ENCODE results near the gene PCBP3. TPM values are rescaled to one million over a fixed set of nuclear protein-coding genes. Genes with fewer than 3 reads are reported as not detected.
"Not testable (repeated sequence)": the region's sequence is repeated elsewhere in the genome, so short reads cannot be mapped to it uniquely, and the experiment has no call there.

PCBP3 gene
- total RNA-seq, 2 donors from 2014 or later, result 0.77 to 17.2 TPM

- H3K27me3 ChIP-seq (replicated peaks; ENCODE audit: insufficient read depth), result no peaks in the 10 kb centered on the region
- no peak for TF ChIP-seq CTCF (IDR thresholded peaks at IDR 0.05)
- TF ChIP-seq POLR2AphosphoS5 (IDR thresholded peaks at IDR 0.05), result no peak
- no peak for TF ChIP-seq POLR2A (IDR thresholded peaks at IDR 0.05)
- intact Hi-C loops (cut with DNase I), result no loop called here
- H3K36me3 ChIP-seq, result no peaks in the 10 kb centered on the region
- no peaks in the 10 kb centered on the region for H3K4me1 ChIP-seq (replicated peaks)
- WGBS, result 97% methylated on average over 6 of the region's 6 CpGs
- H3K4me3 ChIP-seq, result no peak overlapping the region
- H3K27ac ChIP-seq, result no peak overlapping the region
- no peak for DNase-seq (ENCODE audit: low spot score)
- no peaks in the 10 kb centered on the region for H3K9me3 ChIP-seq
Measured at GRCh38 chr21:45954921-45955320, 311.4 kb downstream of the PCBP3 start.

- TF ChIP-seq CTCF (IDR thresholded peaks at IDR 0.05), result no peak
- no peak for TF ChIP-seq POLR2A (IDR thresholded peaks at IDR 0.05)
- TF ChIP-seq POLR2AphosphoS5 (IDR thresholded peaks at IDR 0.05), result no peak
- peak overlapping the region; percentile 2 to 21 for H3K27ac ChIP-seq
- no peaks in the 10 kb centered on the region for H3K4me1 ChIP-seq (replicated peaks)
- H3K27me3 ChIP-seq (replicated peaks; ENCODE audit: insufficient read depth), result no peaks in the 10 kb centered on the region
- intact Hi-C loops (cut with DNase I), result no loop called here
- no peaks in the 10 kb centered on the region for H3K9me3 ChIP-seq
- no peak overlapping the region for H3K4me3 ChIP-seq
- no peaks in the 10 kb centered on the region for H3K36me3 ChIP-seq
- no peak for DNase-seq (ENCODE audit: low spot score)
- 86% methylated on average over 4 of the region's 4 CpGs for WGBS
Measured at GRCh38 chr21:45957551-45957950, 314.0 kb downstream of the PCBP3 start.

- intact Hi-C loops (cut with DNase I), result no loop called here
- Histone ChIP-seq H3K36me3 (no peaks in the 10 kb centered on the region), H3K4me3 (no peak overlapping the region), H3K27ac (peak overlapping the region; percentile 2 to 21), H3K9me3 (no peaks in the 10 kb centered on the region), H3K27me3 (replicated peaks; ENCODE audit: insufficient read depth) (no peaks in the 10 kb centered on the region), H3K4me1 (replicated peaks) (no peaks in the 10 kb centered on the region)
- TF ChIP-seq CTCF (IDR thresholded peaks at IDR 0.05) (no peak), POLR2A (IDR thresholded peaks at IDR 0.05) (no peak), POLR2AphosphoS5 (IDR thresholded peaks at IDR 0.05) (no peak)
- 28% methylated on average over 7 of the region's 7 CpGs for WGBS
- no peak for DNase-seq (ENCODE audit: low spot score)
Measured at GRCh38 chr21:45957981-45958600, 314.6 kb downstream of the PCBP3 start.

- no peak for TF ChIP-seq CTCF (IDR thresholded peaks at IDR 0.05)
- TF ChIP-seq POLR2A (IDR thresholded peaks at IDR 0.05), result no peak
- TF ChIP-seq POLR2AphosphoS5 (IDR thresholded peaks at IDR 0.05), result no peak
- no peak overlapping the region for H3K27ac ChIP-seq
- no peak for DNase-seq (ENCODE audit: low spot score)
- intact Hi-C loops (cut with DNase I), result no loop called here
- H3K27me3 ChIP-seq (replicated peaks; ENCODE audit: insufficient read depth), result no peaks in the 10 kb centered on the region
- no peaks in the 10 kb centered on the region for H3K36me3 ChIP-seq
- H3K4me3 ChIP-seq, result no peak overlapping the region
- H3K9me3 ChIP-seq, result no peaks in the 10 kb centered on the region
- H3K4me1 ChIP-seq (replicated peaks), result no peaks in the 10 kb centered on the region
- 68% methylated on average over 5 of the region's 5 CpGs for WGBS
Measured at GRCh38 chr21:45959182-45959581, 315.7 kb downstream of the PCBP3 start.

- Histone ChIP-seq H3K27ac (no peak overlapping the region), H3K36me3 (no peaks in the 10 kb centered on the region), H3K4me3 (no peak overlapping the region), H3K9me3 (no peaks in the 10 kb centered on the region), H3K27me3 (replicated peaks; ENCODE audit: insufficient read depth) (no peaks in the 10 kb centered on the region), H3K4me1 (replicated peaks) (no peaks in the 10 kb centered on the region)
- no peak for DNase-seq (ENCODE audit: low spot score)
- 84% methylated on average over 11 of the region's 11 CpGs for WGBS
- intact Hi-C loops (cut with DNase I), result no loop called here
- TF ChIP-seq POLR2AphosphoS5 (IDR thresholded peaks at IDR 0.05) (no peak), CTCF (IDR thresholded peaks at IDR 0.05) (no peak), POLR2A (IDR thresholded peaks at IDR 0.05) (no peak)
Measured at GRCh38 chr21:45959779-45960390, 316.4 kb downstream of the PCBP3 start.

GRCh38 chr21:45961408-45961807 is 317.9 kb downstream of the PCBP3 start:
- H3K4me1 ChIP-seq (replicated peaks); H3K27me3 ChIP-seq (replicated peaks; ENCODE audit: insufficient read depth); H3K4me3 ChIP-seq; H3K27ac ChIP-seq; H3K9me3 ChIP-seq; DNase-seq (ENCODE audit: low spot score); intact Hi-C loops (cut with DNase I); H3K36me3 ChIP-seq: not testable (repeated sequence)
- whole genome bisulfite sequencing, result 65% methylated on average over 2 of the region's 2 CpGs
